GM23338 (cell line): Measurements from ENCODE around the gene YWHAE. TPM values are rescaled to one million over a fixed set of nuclear protein-coding genes. Genes with fewer than 3 reads are reported as not detected.
A peak's percentile ranks its signal among the peaks of the same experiment; 100 is the strongest.

Experiments used
- ATAC-seq: fragments of 200-7000 bp; cut with Tn5 transposase; 3 replicates; pipeline ENCODE4 v1.9.1; 2020
- DNase-seq: peaks from one replicate; pipeline ENCODE4 v3.0.0-alpha.2; 2015; ENCODE audit warnings: low spot score
- H2AFZ ChIP-seq: fragments of 200-600 bp; sonication (generic); 2 replicates; pipeline ENCODE4 v1.8.0; 2016; ENCODE audit warnings: antibody characterized with exemption, mild to moderate bottlenecking, moderate library complexity
- H3F3A ChIP-seq: fragments of 200-600 bp; sonication (generic); replicated peaks from 2 replicates; pipeline ENCODE4 v1.8.0; 2017; ENCODE audit warnings: antibody characterized with exemption, mixed run types, low read depth
- H3K27ac ChIP-seq: fragments of 200-600 bp; sonication (generic); 2 replicates; pipeline ENCODE4 v1.6.1; 2016; ENCODE audit warnings: low read depth
- H3K27me3 ChIP-seq: fragments of 200-600 bp; sonication (generic); 2 replicates; pipeline ENCODE4 v1.8.0; 2016; ENCODE audit warnings: mild to moderate bottlenecking, mixed run types, moderate library complexity; ENCODE audit not compliant: insufficient read depth
- H3K36me3 ChIP-seq: fragments of 200-600 bp; sonication (generic); 2 replicates; pipeline ENCODE4 v1.8.0; 2016; ENCODE audit warnings: mild to moderate bottlenecking; ENCODE audit not compliant: insufficient read depth
- H3K4me1 ChIP-seq: fragments of 200-600 bp; sonication (generic); 2 replicates; pipeline ENCODE4 v1.8.0; 2016; ENCODE audit warnings: mild to moderate bottlenecking, moderate library complexity; ENCODE audit not compliant: insufficient read depth
- H3K4me2 ChIP-seq: fragments of 200-600 bp; sonication (generic); 2 replicates; pipeline ENCODE4 v1.7.1; 2017; ENCODE audit warnings: mixed run types
- H3K4me3 ChIP-seq: fragments of 200-600 bp; sonication (generic); 2 replicates; pipeline ENCODE4 v1.6.1; 2016; ENCODE audit warnings: mixed run types
- H3K79me2 ChIP-seq: fragments of 200-600 bp; sonication (generic); replicated peaks from 2 replicates; pipeline ENCODE4 v1.8.0; 2017; ENCODE audit warnings: mild to moderate bottlenecking; ENCODE audit not compliant: insufficient read depth
- H3K9me2 ChIP-seq: fragments of 200-600 bp; sonication (generic); 2 replicates; pipeline ENCODE4 v1.8.0; 2017; ENCODE audit not compliant: insufficient read depth
- H4K20me1 ChIP-seq: fragments of 200-600 bp; sonication (generic); replicated peaks from 2 replicates; pipeline ENCODE4 v1.8.0; 2017; ENCODE audit warnings: mild to moderate bottlenecking; ENCODE audit not compliant: insufficient read depth
- H3K27ac Mint-ChIP-seq: 2 replicates; pipeline ENCODE4 v1.8.0; 2020; ENCODE audit warnings: inconsistent platforms, mild to moderate bottlenecking, moderate library complexity, mixed read lengths
- H3K27me3 Mint-ChIP-seq: 3 replicates; pipeline ENCODE4 v1.8.0; 2022; ENCODE audit warnings: low read depth, mild to moderate bottlenecking, moderate library complexity, mixed read lengths, inconsistent platforms; ENCODE audit not compliant: insufficient read depth, poor library complexity
- H3K36me3 Mint-ChIP-seq: 3 replicates; pipeline ENCODE4 v1.8.0; 2021; ENCODE audit warnings: low read depth, mild to moderate bottlenecking, inconsistent platforms, moderate library complexity, mixed read lengths
- H3K4me1 Mint-ChIP-seq: 3 replicates; pipeline ENCODE4 v1.8.0; 2020; ENCODE audit warnings: mild to moderate bottlenecking, inconsistent platforms, mixed read lengths
- H3K4me3 Mint-ChIP-seq: 3 replicates; pipeline ENCODE4 v1.8.0; 2021; ENCODE audit warnings: moderate library complexity, mild to moderate bottlenecking, inconsistent platforms, mixed read lengths
- H3K9me3 Mint-ChIP-seq: 3 replicates; pipeline ENCODE4 v1.8.0; 2020; ENCODE audit warnings: moderate library complexity, mild to moderate bottlenecking, inconsistent platforms, mixed read lengths
- CREB1 ChIP-seq: fragments of 250-450 bp; sonication (Bioruptor Pico); IDR thresholded peaks from 2 replicates; pipeline ENCODE4 v1.5.0; 2020; ENCODE audit warnings: low read depth, mild to moderate bottlenecking, moderate library complexity
- CTCF ChIP-seq, 2 experiments: fragments of 200-600 bp in 1 of 2; sonication (generic) in 1 of 2; conservative IDR thresholded peaks; 2 replicates each; pipeline versions ENCODE4 v1.5.1 to v1.6.1; 2016 to 2017; ENCODE audit warnings: antibody characterized with exemption in 2 of 2, low read depth in 2 of 2, mild to moderate bottlenecking in 2 of 2, moderate library complexity in 1 of 2
- ETS1 ChIP-seq: IDR thresholded peaks from 2 replicates; pipeline ENCODE4 v1.6.1; 2016; ENCODE audit warnings: antibody characterized with exemption
- EZH2 ChIP-seq: fragments of 200-600 bp; sonication (generic); IDR thresholded peaks from one replicate; pipeline ENCODE4 v1.8.0; 2017; ENCODE audit warnings: antibody characterized with exemption, mild to moderate bottlenecking, low read depth; ENCODE audit not compliant: unreplicated experiment
- EZH2phosphoT487 ChIP-seq: fragments of 200-600 bp; sonication (generic); IDR thresholded peaks from one replicate; pipeline ENCODE4 v1.8.1; 2018; ENCODE audit warnings: antibody characterized with exemption; ENCODE audit not compliant: unreplicated experiment
- STAT1 ChIP-seq: IDR thresholded peaks from one replicate; pipeline ENCODE4 v1.6.1; 2016; ENCODE audit warnings: antibody characterized with exemption; ENCODE audit not compliant: unreplicated experiment
- ZNF114 ChIP-seq: fragments of 250-450 bp; sonication (Bioruptor Pico); IDR thresholded peaks from 2 replicates; pipeline ENCODE4 v1.5.0; 2020; ENCODE audit warnings: mild to moderate bottlenecking, moderate library complexity
- ZNF331 ChIP-seq: fragments of 250-450 bp; sonication (Bioruptor Pico); IDR thresholded peaks from 2 replicates; pipeline ENCODE4 v1.5.0; 2020; ENCODE audit warnings: low read depth, mild to moderate bottlenecking, moderate library complexity
- ZNF462 ChIP-seq: fragments of 250-450 bp; sonication (Bioruptor Pico); IDR thresholded peaks from 2 replicates; pipeline ENCODE4 v1.5.0; 2020; ENCODE audit warnings: mild to moderate bottlenecking, moderate library complexity
- polyA plus RNA-seq: library from polyadenylated mRNA; unstranded; fragments of >200 nt; fragmentation: Nextera tagmentation; extraction: Ambion mirVana; gene quantifications from 2 replicates; pipeline ENCODE4 v1.2.1, GENCODE V29; 2016
- total RNA-seq: library from RNA; depleted of rRNA; stranded (reverse); fragments of >200 nt; shearing (Covaris generic); gene quantifications from 2 replicates; pipeline ENCODE4 v1.2.3, GENCODE V29; 2014

YWHAE gene
- total and polyA plus RNA-seq, 2 experiments from 2014 or later, result 1,251 to 1,283 TPM

- H3K9me2 ChIP-seq, result no peaks in the 10 kb centered on the region
- H4K20me1 ChIP-seq, result peaks cover 42% of the 10 kb centered on the region
- Mint-ChIP-seq H3K27me3 (peaks cover 27% of the 10 kb centered on the region), H3K27ac (peak overlapping the region; percentile 64; the same call in 1 of the 2 replicates), H3K4me3 (peak overlapping the region; percentile 19; the same call in 2 of the 3 replicates), H3K36me3 (peaks cover 64% of the 10 kb centered on the region), H3K4me1 (peaks cover 35% of the 10 kb centered on the region), H3K9me3 (no peaks in the 10 kb centered on the region; the same call in 1 of the 3 replicates)
- H3K4me1 ChIP-seq, result peaks cover 22% of the 10 kb centered on the region
- peaks cover 20% of the 10 kb centered on the region for H3F3A ChIP-seq
- H3K4me3 ChIP-seq, result no peak overlapping the region
- peak; percentile 46 for ATAC-seq
- H3K4me2 ChIP-seq, result no peak overlapping the region
- peaks cover 44% of the 10 kb centered on the region for H3K79me2 ChIP-seq
- no peak for DNase-seq
- peaks cover 25% of the 10 kb centered on the region; the same call in 1 of the 2 replicates for H3K36me3 ChIP-seq
- no peak for TF ChIP-seq EZH2
- no peak for TF ChIP-seq STAT1
- no peak for TF ChIP-seq ZNF114 (CRISPR knock-in tag)
- no peak for TF ChIP-seq CTCF (conservative IDR thresholded peaks at IDR 0.05; ENCODE audit: low read depth in 2 of 2)
- no peaks in the 10 kb centered on the region for H3K27me3 ChIP-seq
- H2AFZ ChIP-seq, result no peak overlapping the region
- 0 out of 2 replicates have a peak overlapping the region, but pooled peaks have one; percentile 13 for H3K27ac ChIP-seq
Observed at GRCh38 chr17:1344521-1344920, 55.5 kb downstream of the YWHAE start.

GRCh38 chr17:1343554-1343953 lies 56.5 kb downstream of the YWHAE start:
- Mint-ChIP-seq H3K27me3 (peaks cover 23% of the 10 kb centered on the region), H3K4me1 (peaks cover 35% of the 10 kb centered on the region), H3K4me3 (no peak overlapping the region; the same call in 2 of the 3 replicates), H3K27ac (no peak overlapping the region), H3K9me3 (no peaks in the 10 kb centered on the region; the same call in 1 of the 3 replicates), H3K36me3 (peaks cover 58% of the 10 kb centered on the region)
- no peak overlapping the region for H3K4me3 ChIP-seq
- DNase-seq (no peak), ATAC-seq (no peak)
- peaks cover 36% of the 10 kb centered on the region for H4K20me1 ChIP-seq
- H3K4me1 ChIP-seq, result peaks cover 22% of the 10 kb centered on the region
- H3K36me3 ChIP-seq, result peaks cover 25% of the 10 kb centered on the region; the same call in 1 of the 2 replicates
- peaks cover 20% of the 10 kb centered on the region for H3F3A ChIP-seq
- H2AFZ ChIP-seq, result no peak overlapping the region
- H3K4me2 ChIP-seq, result no peak overlapping the region
- no peaks in the 10 kb centered on the region for H3K9me2 ChIP-seq
- peaks cover 34% of the 10 kb centered on the region for H3K79me2 ChIP-seq
- H3K27ac ChIP-seq, result 0 out of 2 replicates have a peak overlapping the region, but pooled peaks have one; percentile 4
- no peaks in the 10 kb centered on the region for H3K27me3 ChIP-seq
- TF ChIP-seq ZNF462 (CRISPR knock-in tag), result no peak
- TF ChIP-seq EZH2phosphoT487, result no peak
- no peak for TF ChIP-seq EZH2
- no peak for TF ChIP-seq ZNF114 (CRISPR knock-in tag)
- TF ChIP-seq STAT1, result no peak
- TF ChIP-seq CTCF (conservative IDR thresholded peaks at IDR 0.05; ENCODE audit: low read depth in 2 of 2), result no peak
- TF ChIP-seq ZNF331, result no peak
- TF ChIP-seq ETS1, result no peak
- TF ChIP-seq CREB1 (CRISPR knock-in tag), result no peak
